Measurements from ENCODE around the gene DAB2IP. TPM values are rescaled to one million over a fixed set of nuclear protein-coding genes. Genes with fewer than 3 reads are reported as not detected.

Gene DAB2IP
- total RNA-seq, 4 donors from 2014 or later = 35.2 to 56.4 (median 51.4) TPM

- 83 to 84% methylated on average over 8 of the region's 8 CpGs for WGBS, 2 donors
- H3K4me1 ChIP-seq = no peaks in the 10 kb centered on the region
- peaks cover 0 to 6% (median 0%) of the 10 kb centered on the region in 3 donors for H3K36me3 ChIP-seq
- H3K4me3 ChIP-seq = no peak overlapping the region
- no peaks in the 10 kb centered on the region for H3K9me3 ChIP-seq
- TF ChIP-seq, protein P1, sequence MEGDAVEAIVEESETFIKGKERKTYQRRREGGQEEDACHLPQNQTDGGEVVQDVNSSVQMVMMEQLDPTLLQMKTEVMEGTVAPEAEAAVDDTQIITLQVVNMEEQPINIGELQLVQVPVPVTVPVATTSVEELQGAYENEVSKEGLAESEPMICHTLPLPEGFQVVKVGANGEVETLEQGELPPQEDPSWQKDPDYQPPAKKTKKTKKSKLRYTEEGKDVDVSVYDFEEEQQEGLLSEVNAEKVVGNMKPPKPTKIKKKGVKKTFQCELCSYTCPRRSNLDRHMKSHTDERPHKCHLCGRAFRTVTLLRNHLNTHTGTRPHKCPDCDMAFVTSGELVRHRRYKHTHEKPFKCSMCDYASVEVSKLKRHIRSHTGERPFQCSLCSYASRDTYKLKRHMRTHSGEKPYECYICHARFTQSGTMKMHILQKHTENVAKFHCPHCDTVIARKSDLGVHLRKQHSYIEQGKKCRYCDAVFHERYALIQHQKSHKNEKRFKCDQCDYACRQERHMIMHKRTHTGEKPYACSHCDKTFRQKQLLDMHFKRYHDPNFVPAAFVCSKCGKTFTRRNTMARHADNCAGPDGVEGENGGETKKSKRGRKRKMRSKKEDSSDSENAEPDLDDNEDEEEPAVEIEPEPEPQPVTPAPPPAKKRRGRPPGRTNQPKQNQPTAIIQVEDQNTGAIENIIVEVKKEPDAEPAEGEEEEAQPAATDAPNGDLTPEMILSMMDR (IDR thresholded peaks at IDR 0.05) = no peak
- TF ChIP-seq POLR2A (IDR thresholded peaks at IDR 0.05) (no peak), EP300 (IDR thresholded peaks at IDR 0.05) (no peak)
- H3K27me3 ChIP-seq = no peaks in the 10 kb centered on the region
- DNase-seq (ENCODE audit: low spot score in 2 of 2) = no peak
- H3K27ac ChIP-seq = no peak overlapping the region
Observed at GRCh38 chr9:121674017-121674416, 22.6 kb downstream of the DAB2IP start.

DNA sequence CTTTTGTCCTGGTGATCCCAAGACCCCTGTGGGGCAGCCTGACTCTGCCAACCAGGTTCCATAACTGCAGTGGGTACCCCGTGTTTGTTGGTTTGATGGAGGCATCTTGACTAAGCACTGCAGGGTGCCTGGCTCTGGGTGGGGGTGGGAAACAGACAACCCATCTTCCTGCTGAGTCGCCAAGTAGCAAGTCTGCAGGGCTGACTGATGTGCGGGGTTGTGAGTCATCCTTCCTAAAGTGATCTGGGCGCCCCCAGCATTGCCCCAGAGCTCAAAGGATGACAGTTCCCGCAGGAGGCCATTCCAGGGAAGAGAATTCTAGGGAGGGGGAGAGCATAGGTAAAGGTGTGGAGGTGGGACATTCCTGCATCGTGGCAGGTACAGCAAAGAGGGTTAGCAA, 23.5 kb downstream of the DAB2IP start:
- Histone ChIP-seq H3K4me1 (no peaks in the 10 kb centered on the region), H3K36me3 (peaks cover 0 to 13% (median 0%) of the 10 kb centered on the region in 3 donors), H3K27me3 (no peaks in the 10 kb centered on the region), H3K9me3 (no peaks in the 10 kb centered on the region), H3K4me3 (no peak overlapping the region), H3K27ac (no peak overlapping the region)
- WGBS, 2 donors = 54 to 56% methylated on average over 5 to 6 of the region's 6 CpGs
- no peak for DNase-seq (ENCODE audit: low spot score in 2 of 2)
- no peak for TF ChIP-seq POLR2A (IDR thresholded peaks at IDR 0.05)
- TF ChIP-seq EP300 (IDR thresholded peaks at IDR 0.05) = no peak
- TF ChIP-seq, protein P1 (IDR thresholded peaks at IDR 0.05) = no peak

- Histone ChIP-seq H3K27me3 (no peaks in the 10 kb centered on the region), H3K4me3 (no peak overlapping the region), H3K9me3 (no peaks in the 10 kb centered on the region), H3K36me3 (peaks cover 0 to 13% (median 0%) of the 10 kb centered on the region in 3 donors), H3K4me1 (no peaks in the 10 kb centered on the region), H3K27ac (no peak overlapping the region)
- TF ChIP-seq, protein P1 (IDR thresholded peaks at IDR 0.05) = no peak
- DNase-seq (ENCODE audit: low spot score in 2 of 2) = no peak
- 86 to 94% methylated on average over 5 to 6 of the region's 6 CpGs for WGBS, 2 donors
Observed at GRCh38 chr9:121675381-121675780, 23.9 kb downstream of the DAB2IP start.

DNA sequence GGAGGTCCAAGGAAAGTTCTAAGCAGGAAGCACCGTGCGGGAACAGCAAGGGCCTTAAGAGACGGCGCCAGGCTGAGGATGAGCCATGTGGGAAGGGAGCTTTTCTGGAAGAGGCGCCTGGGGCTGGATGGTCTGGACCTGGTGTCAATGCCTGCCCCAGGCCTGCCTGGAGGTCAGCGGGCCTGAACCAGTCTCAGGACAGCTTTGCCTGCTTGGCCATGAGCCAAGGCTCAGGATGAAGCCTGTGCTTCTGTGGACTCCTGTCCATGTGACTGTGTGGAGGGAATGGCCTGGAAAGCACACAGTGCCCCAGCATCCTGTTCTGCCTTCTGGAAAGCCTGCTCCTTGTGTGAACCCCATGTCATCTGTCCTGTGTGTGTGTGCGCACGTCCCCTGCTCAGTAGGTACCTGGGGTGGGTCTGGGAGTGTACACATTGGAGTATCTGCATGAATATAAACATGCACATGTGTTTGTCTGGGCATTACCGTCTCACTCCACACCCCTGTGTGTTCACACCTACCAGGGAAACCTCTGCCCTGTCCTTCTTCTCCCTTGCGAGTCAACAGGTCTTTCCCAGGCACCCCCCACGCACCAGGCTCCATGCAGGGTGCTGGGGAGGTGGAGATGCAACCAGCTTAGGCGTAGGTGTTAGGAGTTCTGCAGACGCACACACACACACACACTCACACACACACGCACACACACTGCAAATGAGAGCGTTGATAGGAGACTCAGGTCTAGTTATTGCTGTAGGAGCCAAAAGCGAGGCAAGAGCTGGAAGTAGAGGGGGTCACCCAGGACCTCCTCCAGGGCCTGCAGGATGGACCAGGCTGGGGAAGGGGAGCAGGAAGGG, 24.8 kb downstream of the DAB2IP start:
- no peaks in the 10 kb centered on the region for H3K4me1 ChIP-seq
- WGBS, 2 donors = 81 to 83% methylated on average over 16 of the region's 16 CpGs
- H3K27ac ChIP-seq = no peak overlapping the region
- no peak overlapping the region for H3K4me3 ChIP-seq
- H3K27me3 ChIP-seq = no peaks in the 10 kb centered on the region
- peaks cover 0 to 13% (median 0%) of the 10 kb centered on the region in 3 donors for H3K36me3 ChIP-seq
- no peak for DNase-seq (ENCODE audit: low spot score in 2 of 2)
- no peaks in the 10 kb centered on the region for H3K9me3 ChIP-seq
- no peak for TF ChIP-seq POLR2A (IDR thresholded peaks at IDR 0.05)
- no peak for TF ChIP-seq EP300 (IDR thresholded peaks at IDR 0.05)
- TF ChIP-seq, protein P1 (IDR thresholded peaks at IDR 0.05) = no peak

DNA sequence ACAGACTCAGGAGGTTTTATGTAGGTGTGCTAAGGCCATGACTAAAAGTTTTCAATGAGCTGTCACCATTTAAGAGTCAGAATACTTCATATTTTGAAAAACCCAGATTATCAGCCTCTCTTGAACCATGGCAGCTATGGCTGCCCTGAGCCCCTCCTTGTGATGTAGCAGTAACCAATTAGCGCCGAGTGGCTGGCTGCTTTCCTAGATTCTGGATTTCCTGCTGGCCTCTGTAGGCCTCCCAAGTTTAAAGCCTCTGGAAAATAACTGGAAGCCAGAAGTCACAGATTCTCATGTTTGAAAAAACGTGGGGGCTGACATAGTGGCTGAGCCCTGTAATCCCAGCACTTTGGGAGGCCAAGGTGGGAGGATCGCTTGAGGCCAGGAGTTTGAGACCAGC, 25.5 kb downstream of the DAB2IP start:
- H3K4me3 ChIP-seq = no peak overlapping the region
- H3K27me3 ChIP-seq = no peaks in the 10 kb centered on the region
- H3K9me3 ChIP-seq = no peaks in the 10 kb centered on the region
- WGBS, 2 donors = 59 to 72% methylated on average over 4 of the region's 4 CpGs
- TF ChIP-seq, protein P1 (IDR thresholded peaks at IDR 0.05) = no peak
- H3K27ac ChIP-seq = no peak overlapping the region
- peaks cover 0 to 13% (median 0%) of the 10 kb centered on the region in 3 donors for H3K36me3 ChIP-seq
- H3K4me1 ChIP-seq = no peaks in the 10 kb centered on the region
- no peak for DNase-seq (ENCODE audit: low spot score in 2 of 2)

Measured in tibial nerve (tissue), 4 donors.